ENCODE data around the gene SLK. TPM values are rescaled to one million over a fixed set of nuclear protein-coding genes. Genes with fewer than 3 reads are reported as not detected.

The SLK gene
- total and polyA plus RNA-seq, 4 donors, result 13.3 to 86.4 (median 31.3) TPM

- whole genome bisulfite sequencing, 2 donors, result 75 to 76% methylated on average over 3 of the region's 3 CpGs
- H3K4me1 ChIP-seq (ENCODE audit: control insufficient read depth in 5 of 5, insufficient read depth in 5 of 5, low read length in 5 of 5), result peaks cover 0 to 4% (median 0%) of the 10 kb centered on the region in 5 donors
- no peak for DNase-seq
These were observed 110.3 kb downstream of the SLK start for GRCh38 chr10:104077247-104077646.

DNA sequence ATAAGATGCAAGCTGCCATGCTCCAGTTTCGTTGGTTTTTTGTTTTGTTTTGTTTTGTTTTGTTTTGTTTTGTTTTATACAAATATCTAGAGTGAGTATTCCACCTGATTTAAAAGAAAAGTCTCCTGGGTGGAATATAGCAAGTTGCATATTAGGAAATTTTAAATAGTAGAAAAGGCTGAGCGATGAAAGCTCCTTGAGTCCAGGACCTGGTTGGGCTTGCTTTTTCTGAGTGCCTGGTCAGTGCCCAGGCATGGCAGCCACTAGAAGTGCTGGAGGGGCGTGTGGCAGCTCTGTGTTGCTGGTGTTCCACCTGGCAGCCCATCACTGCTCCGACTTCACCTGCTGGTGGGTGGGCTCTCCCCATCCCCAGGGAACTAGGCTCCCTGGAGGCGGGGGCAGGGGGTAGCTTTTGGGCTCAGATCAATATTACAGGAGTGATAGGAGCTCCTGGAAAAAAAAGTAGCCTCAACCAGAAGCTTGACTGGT lies 110.8 kb downstream of the SLK start:
- no peaks in the 10 kb centered on the region for H3K9me3 ChIP-seq (ENCODE audit: control insufficient read depth in 4 of 4, insufficient read depth in 3 of 4, low read length in 3 of 4)
- H3K36me3 ChIP-seq (ENCODE audit: control insufficient read depth in 4 of 4, insufficient read depth in 4 of 4, low read length in 4 of 4), result no peaks in the 10 kb centered on the region
- peaks cover 0 to 4% (median 0%) of the 10 kb centered on the region in 5 donors for H3K4me1 ChIP-seq (ENCODE audit: control insufficient read depth in 5 of 5, insufficient read depth in 5 of 5, low read length in 5 of 5)
- no peak overlapping the region for H3K9ac ChIP-seq (ENCODE audit: insufficient read depth in 1 of 2, low read length in 2 of 2)
- H3K27me3 ChIP-seq (ENCODE audit: control insufficient read depth in 3 of 3, insufficient read depth in 3 of 3, low read length in 2 of 3), result peaks cover 0 to 2% (median 0%) of the 10 kb centered on the region in 3 donors
- no peak overlapping the region for H3K27ac ChIP-seq (ENCODE audit: low read depth in 1 of 2, low read length in 1 of 2)
- 88 to 93% methylated on average over 5 of the region's 5 CpGs for WGBS, 2 donors
- TF ChIP-seq, protein P1, sequence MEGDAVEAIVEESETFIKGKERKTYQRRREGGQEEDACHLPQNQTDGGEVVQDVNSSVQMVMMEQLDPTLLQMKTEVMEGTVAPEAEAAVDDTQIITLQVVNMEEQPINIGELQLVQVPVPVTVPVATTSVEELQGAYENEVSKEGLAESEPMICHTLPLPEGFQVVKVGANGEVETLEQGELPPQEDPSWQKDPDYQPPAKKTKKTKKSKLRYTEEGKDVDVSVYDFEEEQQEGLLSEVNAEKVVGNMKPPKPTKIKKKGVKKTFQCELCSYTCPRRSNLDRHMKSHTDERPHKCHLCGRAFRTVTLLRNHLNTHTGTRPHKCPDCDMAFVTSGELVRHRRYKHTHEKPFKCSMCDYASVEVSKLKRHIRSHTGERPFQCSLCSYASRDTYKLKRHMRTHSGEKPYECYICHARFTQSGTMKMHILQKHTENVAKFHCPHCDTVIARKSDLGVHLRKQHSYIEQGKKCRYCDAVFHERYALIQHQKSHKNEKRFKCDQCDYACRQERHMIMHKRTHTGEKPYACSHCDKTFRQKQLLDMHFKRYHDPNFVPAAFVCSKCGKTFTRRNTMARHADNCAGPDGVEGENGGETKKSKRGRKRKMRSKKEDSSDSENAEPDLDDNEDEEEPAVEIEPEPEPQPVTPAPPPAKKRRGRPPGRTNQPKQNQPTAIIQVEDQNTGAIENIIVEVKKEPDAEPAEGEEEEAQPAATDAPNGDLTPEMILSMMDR (IDR thresholded peaks at IDR 0.05; ENCODE audit: control extremely low read depth, extremely low read depth), result no peak
- no peak for DNase-seq
- H3K4me3 ChIP-seq, result no peak overlapping the region
- ATAC-seq (ENCODE audit: insufficient read depth, low FRiP score), result no peak

More at GRCh38 chr10:104077247-104077646, 110.3 kb downstream of the SLK start:
- H3K27me3 ChIP-seq (ENCODE audit: control insufficient read depth in 3 of 3, insufficient read depth in 3 of 3, low read length in 2 of 3), result peaks cover 0 to 2% (median 0%) of the 10 kb centered on the region in 3 donors
- no peaks in the 10 kb centered on the region for H3K36me3 ChIP-seq (ENCODE audit: control insufficient read depth in 4 of 4, insufficient read depth in 4 of 4, low read length in 4 of 4)
- H3K9ac ChIP-seq (ENCODE audit: insufficient read depth in 1 of 2, low read length in 2 of 2), result no peak overlapping the region
- TF ChIP-seq, protein P1 (IDR thresholded peaks at IDR 0.05; ENCODE audit: control extremely low read depth, extremely low read depth), result no peak
- no peak for ATAC-seq (ENCODE audit: insufficient read depth, low FRiP score)
- H3K27ac ChIP-seq (ENCODE audit: low read depth in 1 of 2, low read length in 1 of 2), result peak overlapping the region in 1 of 2 donors; percentile 27
- no peak overlapping the region for H3K4me3 ChIP-seq
- H3K9me3 ChIP-seq (ENCODE audit: control insufficient read depth in 4 of 4, insufficient read depth in 3 of 4, low read length in 3 of 4), result no peaks in the 10 kb centered on the region

Small RNAs within 50 kb of the gene (small RNA-seq; reads per million reads assigned to genes)
- not detected for gene RN7SL524P (ENCODE audit: low replicate concordance)

Other genes with a start within 250 kb of the SLK start
- 10 to 100 TPM; 47.6 to 53.2 TPM for gene SH3PXD2A, start 111.6 kb upstream of the SLK start, total RNA-seq
- 10 to 100 TPM in 1 of 2 donors, 1 to 10 TPM in 1; 9.9 to 10.9 TPM for gene SH3PXD2A, start 111.6 kb upstream of the SLK start, polyA plus RNA-seq
- 10 to 100 TPM; 41.6 to 43.8 TPM for gene STN1, start 49.0 kb upstream of the SLK start, total RNA-seq
- gene STN1, start 49.0 kb upstream of the SLK start, polyA plus RNA-seq, result 10 to 100 TPM; 26.5 to 36.5 TPM
- gene COL17A1, start 118.7 kb downstream of the SLK start, total RNA-seq, result 1 to 10 TPM in 1 of 2 donors, under 1 TPM in 1; 0.92 to 2.2 TPM
- gene COL17A1, start 118.7 kb downstream of the SLK start, polyA plus RNA-seq, result 1 to 10 TPM; 2.2 to 2.5 TPM
- 1 to 10 TPM; 8.7 to 9.9 TPM for gene SFR1, start 155.0 kb downstream of the SLK start, total RNA-seq
- 1 to 10 TPM; 6.4 to 9.6 TPM for gene SFR1, start 155.0 kb downstream of the SLK start, polyA plus RNA-seq

Measured in lung (tissue), 13 donors.